ENCODE measurements around the gene SDK1. TPM values are rescaled to one million over a fixed set of nuclear protein-coding genes. Genes with fewer than 3 reads are reported as not detected.

The SDK1 gene
- total and polyA plus RNA-seq, 2 of the 8 experiments (the other 6 are each of a cell fraction or from before 2014, with no cell fraction given) = 3.3 to 7.2 TPM

GRCh38 chr7:3678314-3678810 is 377.3 kb downstream of the SDK1 start (continued):
- TF ChIP-seq CHD7 (IDR thresholded peaks at IDR 0.05; ENCODE audit: insufficient replicate concordance, low read length) (no peak), GTF2F1 (IDR thresholded peaks at IDR 0.05; ENCODE audit: borderline replicate concordance, low read depth, low read length) (no peak), NRF1 (IDR thresholded peaks at IDR 0.05; ENCODE audit: low read depth, low read length) (no peak), CHD1 (IDR thresholded peaks at IDR 0.05; ENCODE audit: low read depth, low read length) (no peak), RFX5 (IDR thresholded peaks at IDR 0.05; ENCODE audit: borderline replicate concordance, low read depth, low read length) (no peak)
